Activated T-helper 1 cell treated with anti-CD3 and anti-CD28 coated beads, Interleukin-12 subunit alpha, Interleukin-12 subunit beta, Interleukin-2, Interleukin-4 antibody, amounts not matched to agents 30 ng/mL and 10 ng/mL and 1 ng/mL, durations not matched to agents 14 hours and 24 hours and 36 hours (primary cell): ENCODE data around the gene LAMA4. TPM values are rescaled to one million over a fixed set of nuclear protein-coding genes. Genes with fewer than 3 reads are reported as not detected.

ENCODE experiments used
- DNase-seq: peaks from one replicate; pipeline ENCODE4 v3.0.0; 2021; ENCODE audit warnings: low spot score
- H3K27ac Mint-ChIP-seq: one replicate; pipeline ENCODE4 v1.8.0; 2021; ENCODE audit warnings: mild to moderate bottlenecking, mixed read lengths
- H3K27me3 Mint-ChIP-seq: one replicate; pipeline ENCODE4 v1.8.0; 2022; ENCODE audit warnings: mild to moderate bottlenecking, moderate library complexity, mixed read lengths; ENCODE audit not compliant: insufficient read depth
- H3K36me3 Mint-ChIP-seq: one replicate; pipeline ENCODE4 v1.8.0; 2021; ENCODE audit warnings: low read depth, mixed read lengths
- H3K4me1 Mint-ChIP-seq: one replicate; pipeline ENCODE4 v1.8.0; 2021; ENCODE audit warnings: low read depth, mixed read lengths
- H3K4me3 Mint-ChIP-seq: one replicate; pipeline ENCODE4 v1.8.0; 2021; ENCODE audit warnings: mild to moderate bottlenecking, moderate library complexity, mixed read lengths
- H3K9me3 Mint-ChIP-seq: one replicate; pipeline ENCODE4 v1.8.0; 2021; ENCODE audit warnings: mixed read lengths
- intact Hi-C: fragments of 100-400 bp; cut with micrococcal nuclease; formaldehyde crosslinking; loops from one replicate; pipeline ENCODE4 v1.15.1; 2024
- total RNA-seq: library from RNA; stranded (reverse); gene quantifications from 2 replicates; pipeline ENCODE4 v1.2.3, GENCODE V29; 2022

Gene LAMA4
- total RNA-seq, 1 donor from 2014 or later, result not detected

DNA sequence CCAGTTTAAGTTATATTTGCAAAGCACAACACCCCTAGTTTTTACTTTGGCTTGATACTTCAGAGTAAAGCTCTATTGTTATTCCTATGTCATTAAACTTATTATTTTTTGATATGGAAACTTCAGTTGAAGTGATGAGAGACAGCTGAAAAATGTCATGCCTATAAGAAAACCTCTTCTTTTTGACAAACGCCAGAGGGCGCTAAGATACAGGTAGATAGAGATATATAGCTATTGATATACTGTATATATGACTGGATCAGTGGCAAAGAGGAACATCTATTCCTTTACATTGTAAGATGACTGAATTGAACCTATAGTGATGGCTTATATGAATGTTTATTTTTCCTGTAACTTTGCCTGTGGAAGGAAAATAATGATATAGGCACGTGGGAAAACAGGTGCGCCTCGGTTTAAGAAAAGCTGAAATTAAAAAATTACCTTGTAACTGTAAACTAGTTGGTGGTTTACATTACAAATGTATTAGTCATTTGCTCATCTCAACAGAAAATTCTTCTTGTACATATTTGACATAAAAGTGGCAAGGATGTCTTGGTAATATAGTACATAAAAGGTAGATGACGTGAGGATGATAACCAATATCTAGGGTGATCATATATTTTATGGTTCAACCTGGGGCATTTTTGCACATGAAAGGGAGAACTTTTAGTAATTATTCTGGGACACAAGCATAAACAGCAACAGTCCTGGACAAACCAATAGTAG lies 74.1 kb downstream of the LAMA4 start:
- Mint-ChIP-seq H3K36me3 (no peaks in the 10 kb centered on the region), H3K27me3 (peaks cover 21% of the 10 kb centered on the region), H3K4me1 (no peaks in the 10 kb centered on the region), H3K4me3 (no peak overlapping the region), H3K9me3 (no peaks in the 10 kb centered on the region), H3K27ac (no peak overlapping the region)
- intact Hi-C loops, result loop anchor here (1.0 to 5.0 kb wide), 5 partner anchors 132 to 1729 kb away; no protein-coding TSS in a partner anchor
- DNase-seq, result peak; percentile 34

GRCh38 chr6:112179631-112180030 lies 74.7 kb downstream of the LAMA4 start:
- Mint-ChIP-seq H3K36me3 (no peaks in the 10 kb centered on the region), H3K27me3 (peaks cover 22% of the 10 kb centered on the region), H3K27ac (no peak overlapping the region), H3K4me1 (no peaks in the 10 kb centered on the region), H3K4me3 (no peak overlapping the region), H3K9me3 (no peaks in the 10 kb centered on the region)
- DNase-seq, result no peak
- intact Hi-C loops, result loop anchor here (1.0 to 5.0 kb wide), 5 partner anchors 133 to 1730 kb away; no protein-coding TSS in a partner anchor

- Mint-ChIP-seq H3K4me3 (no peak overlapping the region), H3K9me3 (no peaks in the 10 kb centered on the region), H3K27ac (no peak overlapping the region), H3K4me1 (no peaks in the 10 kb centered on the region), H3K36me3 (no peaks in the 10 kb centered on the region), H3K27me3 (peaks cover 22% of the 10 kb centered on the region)
- DNase-seq, result no peak
- intact Hi-C loops, result no loop called here
These were observed 75.5 kb downstream of the LAMA4 start for GRCh38 chr6:112178846-112179245.

DNA sequence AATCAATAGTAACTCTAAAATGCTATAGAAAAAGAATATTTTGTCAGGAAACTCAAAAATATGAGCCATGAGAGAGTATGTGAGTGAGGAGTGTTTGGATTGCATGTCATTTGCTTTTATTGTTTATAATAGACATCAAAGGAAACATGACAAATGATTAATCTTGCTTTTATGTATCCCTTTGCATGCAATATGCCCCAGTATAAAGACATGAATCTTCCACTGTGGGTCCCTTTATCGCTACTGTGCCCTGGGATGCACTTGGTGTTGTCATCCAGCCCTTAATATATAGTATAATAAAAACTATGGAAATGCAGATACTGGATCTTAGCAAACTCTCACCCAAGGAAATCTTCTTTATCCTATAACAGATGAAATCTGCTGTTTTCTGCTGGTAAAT lies 77.3 kb downstream of the LAMA4 start:
- peaks cover 15% of the 10 kb centered on the region for H3K27me3 Mint-ChIP-seq
- H3K36me3 Mint-ChIP-seq, result no peaks in the 10 kb centered on the region
- H3K4me3 Mint-ChIP-seq, result no peak overlapping the region
- no peak overlapping the region for H3K27ac Mint-ChIP-seq
- H3K4me1 Mint-ChIP-seq, result no peaks in the 10 kb centered on the region
- no peak for DNase-seq
- no peaks in the 10 kb centered on the region for H3K9me3 Mint-ChIP-seq
- intact Hi-C loops, result no loop called here

DNA sequence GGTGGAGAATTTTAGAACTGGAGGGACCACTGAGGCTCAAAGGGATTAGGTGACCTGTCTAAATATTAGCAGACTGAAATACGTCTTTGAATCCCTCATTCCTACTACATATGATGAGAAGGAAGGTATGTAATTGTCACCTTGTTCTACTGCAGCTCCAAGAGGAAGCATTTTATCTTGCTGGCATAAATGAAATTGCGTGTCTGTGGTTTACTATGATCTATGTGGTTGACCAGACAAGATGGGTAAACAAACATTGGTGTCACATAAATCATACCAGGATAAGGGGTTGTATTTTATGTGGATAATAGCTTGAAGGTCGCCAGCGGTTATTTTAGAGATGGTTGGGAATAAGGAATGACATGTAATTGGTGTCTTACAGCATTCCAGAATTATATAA lies 78.2 kb downstream of the LAMA4 start:
- no peaks in the 10 kb centered on the region for H3K36me3 Mint-ChIP-seq
- H3K27ac Mint-ChIP-seq, result no peak overlapping the region
- H3K4me1 Mint-ChIP-seq, result no peaks in the 10 kb centered on the region
- no peak for DNase-seq
- H3K4me3 Mint-ChIP-seq, result no peak overlapping the region
- no peaks in the 10 kb centered on the region for H3K9me3 Mint-ChIP-seq
- intact Hi-C loops, result no loop called here
- peaks cover 13% of the 10 kb centered on the region for H3K27me3 Mint-ChIP-seq

GRCh38 chr6:112173221-112173804 lies 81.1 kb downstream of the LAMA4 start:
- H3K36me3 Mint-ChIP-seq, result no peaks in the 10 kb centered on the region
- H3K4me1 Mint-ChIP-seq, result no peaks in the 10 kb centered on the region
- intact Hi-C loops, result no loop called here
- H3K9me3 Mint-ChIP-seq, result no peaks in the 10 kb centered on the region
- no peak overlapping the region for H3K4me3 Mint-ChIP-seq
- DNase-seq, result no peak
- no peak overlapping the region for H3K27ac Mint-ChIP-seq
- H3K27me3 Mint-ChIP-seq, result peaks cover 18% of the 10 kb centered on the region

GRCh38 chr6:112172540-112172939 lies 81.8 kb downstream of the LAMA4 start:
- no peaks in the 10 kb centered on the region for H3K9me3 Mint-ChIP-seq
- H3K4me1 Mint-ChIP-seq, result no peaks in the 10 kb centered on the region

GRCh38 chr6:112169541-112169940 lies 84.8 kb downstream of the LAMA4 start:
- Mint-ChIP-seq H3K4me1 (no peaks in the 10 kb centered on the region), H3K4me3 (no peak overlapping the region), H3K27ac (no peak overlapping the region), H3K9me3 (no peaks in the 10 kb centered on the region), H3K36me3 (no peaks in the 10 kb centered on the region), H3K27me3 (peaks cover 28% of the 10 kb centered on the region)
- intact Hi-C loops, result no loop called here
- DNase-seq, result no peak

More at GRCh38 chr6:112172540-112172939, 81.8 kb downstream of the LAMA4 start:
- Mint-ChIP-seq H3K27ac (no peak overlapping the region), H3K4me3 (no peak overlapping the region), H3K27me3 (peaks cover 18% of the 10 kb centered on the region), H3K36me3 (no peaks in the 10 kb centered on the region)
- intact Hi-C loops, result no loop called here
- DNase-seq, result no peak

- H3K9me3 Mint-ChIP-seq, result no peaks in the 10 kb centered on the region
- H3K4me1 Mint-ChIP-seq, result peaks cover 12% of the 10 kb centered on the region
- no peak overlapping the region for H3K27ac Mint-ChIP-seq
- no peaks in the 10 kb centered on the region for H3K36me3 Mint-ChIP-seq
- intact Hi-C loops, result loop anchor here (1.0 to 2.0 kb wide), 4 partner anchors 76 to 904 kb away; partner anchors contain the start of genes FAM229B and TUBE1
- peak overlapping the region; percentile 53 for H3K4me3 Mint-ChIP-seq
- H3K27me3 Mint-ChIP-seq, result peaks cover 51% of the 10 kb centered on the region
- DNase-seq, result peak; percentile 54
These were observed 90.8 kb downstream of the LAMA4 start for GRCh38 chr6:112163295-112164257.

- Mint-ChIP-seq H3K4me1 (peaks cover 15% of the 10 kb centered on the region), H3K27ac (no peak overlapping the region), H3K36me3 (no peaks in the 10 kb centered on the region), H3K4me3 (no peak overlapping the region), H3K27me3 (peaks cover 56% of the 10 kb centered on the region), H3K9me3 (no peaks in the 10 kb centered on the region)
- intact Hi-C loops, result no loop called here
- no peak for DNase-seq
These were observed 93.6 kb downstream of the LAMA4 start for GRCh38 chr6:112160745-112161144.

DNA sequence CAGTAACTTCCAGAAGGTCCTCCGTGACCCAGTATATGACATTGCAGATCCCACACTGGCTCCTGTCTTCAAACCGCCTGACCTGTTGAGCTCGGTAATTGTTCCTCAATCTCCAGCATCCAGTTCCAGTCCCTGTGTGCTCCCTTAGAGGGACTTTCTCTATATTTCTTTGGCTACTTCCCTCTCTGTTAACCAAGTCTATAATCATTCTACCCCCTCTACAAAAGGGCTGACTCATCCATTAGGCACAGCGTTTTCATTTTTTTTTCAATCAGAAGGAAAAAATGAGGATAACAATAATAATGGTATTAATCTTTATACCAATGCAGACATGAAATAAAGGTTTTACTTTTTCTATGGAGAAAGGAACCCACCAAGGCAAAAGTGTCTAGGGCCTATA lies 97.7 kb downstream of the LAMA4 start:
- Mint-ChIP-seq H3K27ac (no peak overlapping the region), H3K4me3 (no peak overlapping the region), H3K9me3 (no peaks in the 10 kb centered on the region), H3K36me3 (no peaks in the 10 kb centered on the region), H3K27me3 (peaks cover 35% of the 10 kb centered on the region), H3K4me1 (peaks cover 15% of the 10 kb centered on the region)
- intact Hi-C loops, result no loop called here
- DNase-seq, result no peak

DNA sequence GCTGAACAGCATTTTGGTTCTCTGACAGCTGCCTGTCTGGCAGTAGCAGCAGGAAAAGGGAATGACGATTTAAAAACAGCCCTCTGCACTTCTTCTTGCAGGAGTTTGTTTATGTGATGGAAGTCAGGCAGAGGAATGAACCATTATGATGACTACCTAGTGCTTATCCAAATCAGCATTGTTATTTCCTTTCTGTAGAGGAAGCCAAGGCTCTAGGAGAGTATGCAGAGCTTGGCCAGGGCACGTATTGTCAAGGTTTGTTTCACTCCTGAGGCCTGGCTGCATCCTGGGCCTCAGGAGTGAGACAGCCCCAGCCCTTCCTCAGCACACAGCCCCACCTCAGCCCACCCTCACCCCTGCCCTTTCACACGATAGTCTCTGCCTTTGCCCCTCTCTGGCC lies 98.5 kb downstream of the LAMA4 start:
- no peak for DNase-seq
- no peak overlapping the region for H3K4me3 Mint-ChIP-seq
- no peaks in the 10 kb centered on the region for H3K36me3 Mint-ChIP-seq
- peaks cover 15% of the 10 kb centered on the region for H3K4me1 Mint-ChIP-seq
- no peaks in the 10 kb centered on the region for H3K9me3 Mint-ChIP-seq
- peaks cover 31% of the 10 kb centered on the region for H3K27me3 Mint-ChIP-seq
- intact Hi-C loops, result loop anchor here (2.0 kb wide), 1 partner anchor 69 kb away; the partner anchor contains the start of genes FAM229B and TUBE1
- H3K27ac Mint-ChIP-seq, result no peak overlapping the region
